Mammary epithelial cell (primary cell): ENCODE data around the gene TSPAN5.

Experiments
- CTCF ChIP-seq, 2 donors: IDR thresholded peaks in 1 of 2; conservative IDR thresholded peaks in 1 of 2; 2 replicates each; pipeline ENCODE4 v1.5.1; 2011 to 2012; ENCODE audit warnings: inconsistent platforms in 2 of 2, low read length in 2 of 2, mild to moderate bottlenecking in 2 of 2, control low read depth in 1 of 2, low read depth in 1 of 2; ENCODE audit not compliant: insufficient read depth in 1 of 2; ENCODE audit errors: extremely low read depth in 1 of 2
- EZH2 ChIP-seq: IDR thresholded peaks from 2 replicates; pipeline ENCODE4 v1.6.1; 2012; ENCODE audit warnings: low read length, inconsistent platforms, borderline replicate concordance

- TF ChIP-seq CTCF (conservative IDR thresholded peaks at IDR 0.05 in 1 of 2, IDR thresholded peaks at IDR 0.05 in 1 of 2; ENCODE audit: extremely low read depth in 1 of 2, insufficient read depth in 1 of 2, low read depth in 1 of 2, low read length in 2 of 2) (no peak), EZH2 (no peak)
Observed at GRCh38 chr4:98530572-98530971, 127.8 kb downstream of the TSPAN5 start.
